GM19238 (cell line): ENCODE measurements around the gene ATG7.

Experiments
- DNase-seq: peaks from one replicate; pipeline ENCODE4 v3.0.0; 2011; ENCODE audit warnings: low spot score; ENCODE audit not compliant: insufficient read length

Gene ATG7

DNA sequence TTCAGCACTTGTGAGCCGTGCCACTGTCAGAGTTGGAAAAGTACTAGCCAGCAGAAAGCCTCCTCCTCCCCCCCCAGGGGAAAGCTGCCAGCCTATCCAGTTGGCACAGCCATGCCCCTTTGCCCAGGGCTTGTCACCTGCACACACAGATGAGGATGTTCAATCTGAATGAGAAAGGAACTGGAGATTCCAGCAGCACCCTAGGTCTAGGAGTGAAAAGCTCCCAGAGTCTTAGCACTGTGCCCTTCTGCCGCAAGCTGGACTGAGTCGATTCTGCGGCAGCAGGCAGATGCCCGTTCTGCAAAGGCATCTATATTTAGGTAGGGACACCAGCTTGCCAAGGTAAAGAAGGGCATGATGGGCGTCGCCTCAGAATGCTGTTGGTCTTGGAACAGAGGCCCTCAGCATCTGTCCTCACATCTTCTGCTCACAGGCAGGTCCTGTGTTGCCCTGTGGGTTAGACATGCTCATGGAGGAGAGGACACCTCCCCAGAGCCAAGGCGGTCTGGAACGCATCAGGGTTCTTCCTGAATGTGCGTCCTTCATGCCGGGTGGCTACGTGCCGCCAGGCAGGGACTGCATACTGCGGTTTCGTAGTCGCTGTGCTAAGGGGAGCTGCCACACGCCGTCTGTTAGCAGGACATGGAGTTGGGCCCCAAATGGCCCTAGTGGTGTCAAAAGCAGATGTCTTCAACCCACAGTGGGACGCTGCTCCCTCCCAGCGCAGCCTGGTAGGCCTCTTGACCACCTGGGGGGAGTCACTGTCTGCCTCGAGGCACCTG, 262.0 kb downstream of the ATG7 start:
- DNase-seq = no peak

DNA sequence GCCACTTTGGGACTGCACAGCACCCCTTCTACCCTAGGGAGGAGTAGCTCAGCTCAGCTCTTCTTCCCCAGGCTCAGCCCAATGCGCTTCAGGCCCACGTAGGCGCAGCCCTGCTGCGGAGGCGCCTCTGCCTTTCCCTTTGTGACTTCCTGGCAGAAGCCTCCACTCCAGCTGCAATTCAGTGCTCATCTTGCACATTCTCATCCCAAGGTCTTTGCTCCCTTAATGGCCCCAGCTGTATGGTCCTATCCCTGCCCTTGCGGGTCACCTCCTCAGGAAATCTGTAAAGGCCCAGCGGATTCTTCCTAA, 262.6 kb downstream of the ATG7 start:
- DNase-seq = no peak

GRCh38 chr3:11535243-11535960, 263.2 kb downstream of the ATG7 start:
- no peak for DNase-seq

- no peak for DNase-seq
These were observed 264.1 kb downstream of the ATG7 start for GRCh38 chr3:11536132-11536935.

GRCh38 chr3:11536936-11537612, 264.9 kb downstream of the ATG7 start:
- no peak for DNase-seq

DNA sequence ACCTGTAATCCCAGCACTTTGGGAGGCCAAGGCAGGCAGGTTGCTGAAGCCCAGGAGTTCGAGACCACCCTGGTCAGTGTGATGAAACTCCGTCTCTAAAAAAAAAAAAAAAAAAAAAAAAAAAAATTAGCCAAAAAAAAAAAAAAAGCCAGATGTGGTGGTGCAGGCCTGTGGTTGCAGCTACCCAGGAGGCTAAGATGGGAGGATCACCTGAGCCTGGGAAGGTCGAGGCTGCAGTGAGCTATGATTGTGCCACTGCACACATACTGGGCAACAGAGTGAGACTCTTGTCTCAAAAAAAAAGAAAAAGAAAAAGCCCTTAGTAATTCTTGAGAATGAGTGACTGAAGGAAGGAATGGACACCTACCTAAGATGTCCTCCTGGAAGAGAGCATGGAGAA, 266.4 kb downstream of the ATG7 start:
- DNase-seq = no peak

DNA sequence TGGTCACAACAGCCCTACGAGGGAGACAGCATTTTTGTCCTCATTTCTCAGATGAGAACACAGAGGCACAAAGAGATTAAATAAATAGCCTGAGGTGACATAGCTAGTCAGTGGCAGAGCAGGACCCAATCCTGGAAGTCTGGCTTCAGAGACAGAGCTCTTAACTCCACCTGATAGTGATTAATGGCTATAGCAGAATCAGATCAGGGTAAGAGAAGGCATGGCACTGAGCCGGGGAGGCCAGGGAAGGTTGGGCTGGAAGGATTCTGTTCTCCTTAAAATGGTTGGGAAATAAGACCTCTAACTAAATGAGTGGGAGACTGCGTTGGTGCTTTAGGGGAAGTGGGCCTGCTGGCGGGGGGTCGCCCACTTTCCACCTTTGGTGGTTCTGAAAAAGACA, 267.0 kb downstream of the ATG7 start:
- no peak for DNase-seq

GRCh38 chr3:11539677-11540076, 267.5 kb downstream of the ATG7 start:
- DNase-seq = no peak

DNA sequence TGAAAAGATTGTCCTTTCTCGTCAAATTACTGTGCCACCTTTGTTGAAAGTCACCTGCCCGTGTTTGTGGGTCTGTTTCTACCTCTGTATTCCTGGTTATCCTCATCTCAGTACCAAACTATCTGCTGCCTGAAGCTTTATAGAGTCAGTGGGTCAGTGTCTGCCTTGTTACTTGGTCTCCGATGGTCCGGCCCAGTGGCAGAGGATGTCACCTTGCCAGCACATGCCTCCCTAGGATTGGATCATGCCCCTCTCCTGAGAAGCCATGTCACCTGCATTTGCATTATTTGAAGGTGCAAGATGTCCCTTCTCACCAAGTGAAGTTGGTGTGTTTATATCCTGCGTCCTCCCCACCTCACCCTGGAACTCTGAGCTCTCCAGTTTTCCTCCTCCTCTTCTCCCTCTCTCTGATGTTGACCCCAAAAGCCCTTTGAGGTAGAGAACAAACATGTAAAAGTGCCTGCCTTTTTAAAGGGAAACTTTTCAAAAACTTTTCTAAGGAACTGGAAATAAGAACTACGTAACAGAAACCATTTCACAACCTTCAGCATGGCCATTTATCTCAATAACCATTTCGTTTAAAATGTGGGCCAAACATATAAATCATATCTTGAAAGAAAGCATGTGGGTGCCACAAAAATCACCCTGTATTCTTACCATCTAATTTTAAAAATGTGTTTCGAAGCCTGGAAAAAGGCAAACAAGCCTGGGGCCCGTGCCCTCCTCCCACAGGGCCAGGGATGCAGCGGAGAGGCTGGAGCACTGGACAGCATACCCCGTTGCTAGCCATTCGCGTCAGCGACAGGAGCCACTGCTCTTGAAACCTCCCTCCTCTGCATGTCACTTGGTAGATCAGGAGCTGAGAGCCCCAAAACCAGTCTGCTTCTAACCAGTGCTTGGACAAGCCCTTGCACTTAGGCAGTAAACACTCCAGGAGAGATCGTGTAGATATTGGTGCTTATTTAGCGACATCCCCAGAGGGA, 269.4 kb downstream of the ATG7 start:
- DNase-seq = no peak

DNA sequence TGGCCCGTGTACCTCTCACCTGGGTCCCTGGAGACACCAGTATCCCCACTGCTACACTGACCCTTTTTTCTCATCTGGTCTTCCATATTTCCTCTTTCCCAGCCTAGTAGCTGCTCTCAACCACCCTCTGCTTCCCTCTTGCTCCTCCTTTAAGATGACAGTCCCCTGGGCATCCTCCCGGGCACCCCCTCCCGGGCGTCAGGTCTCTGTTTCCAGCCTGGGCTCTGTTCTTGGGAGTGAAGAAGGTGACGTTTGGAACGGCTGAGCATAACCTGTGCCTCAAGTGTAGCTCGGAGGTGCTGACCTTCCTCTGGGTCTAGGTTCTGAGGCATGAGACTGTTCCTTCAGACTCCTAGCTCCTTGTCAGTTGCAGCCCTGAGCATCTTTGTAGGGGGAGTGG, 270.4 kb downstream of the ATG7 start:
- DNase-seq = no peak

GRCh38 chr3:11543141-11543947, 271.1 kb downstream of the ATG7 start:
- no peak for DNase-seq

DNA sequence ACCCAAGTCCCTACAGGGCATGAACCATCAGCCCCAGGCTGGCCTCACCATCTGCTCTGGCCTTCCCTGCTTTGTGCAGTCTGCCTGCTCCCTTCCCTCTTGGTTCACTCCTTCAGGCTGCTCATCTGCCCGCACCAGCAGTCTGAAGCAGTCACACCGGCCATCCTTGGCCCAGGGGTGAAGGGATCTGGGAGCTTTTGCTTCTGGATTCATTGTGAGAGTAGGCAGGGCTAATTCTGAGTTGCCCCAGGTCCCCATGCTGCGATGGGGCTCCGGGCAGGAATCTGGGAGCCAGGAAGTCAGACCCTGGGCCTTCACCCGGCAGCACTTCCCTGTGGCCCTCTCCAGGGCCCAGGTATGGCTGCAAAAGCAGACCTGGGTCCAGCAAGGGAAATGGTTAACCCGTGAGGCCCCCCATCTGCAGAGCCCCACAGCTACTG, 271.8 kb downstream of the ATG7 start:
- DNase-seq = no peak

DNA sequence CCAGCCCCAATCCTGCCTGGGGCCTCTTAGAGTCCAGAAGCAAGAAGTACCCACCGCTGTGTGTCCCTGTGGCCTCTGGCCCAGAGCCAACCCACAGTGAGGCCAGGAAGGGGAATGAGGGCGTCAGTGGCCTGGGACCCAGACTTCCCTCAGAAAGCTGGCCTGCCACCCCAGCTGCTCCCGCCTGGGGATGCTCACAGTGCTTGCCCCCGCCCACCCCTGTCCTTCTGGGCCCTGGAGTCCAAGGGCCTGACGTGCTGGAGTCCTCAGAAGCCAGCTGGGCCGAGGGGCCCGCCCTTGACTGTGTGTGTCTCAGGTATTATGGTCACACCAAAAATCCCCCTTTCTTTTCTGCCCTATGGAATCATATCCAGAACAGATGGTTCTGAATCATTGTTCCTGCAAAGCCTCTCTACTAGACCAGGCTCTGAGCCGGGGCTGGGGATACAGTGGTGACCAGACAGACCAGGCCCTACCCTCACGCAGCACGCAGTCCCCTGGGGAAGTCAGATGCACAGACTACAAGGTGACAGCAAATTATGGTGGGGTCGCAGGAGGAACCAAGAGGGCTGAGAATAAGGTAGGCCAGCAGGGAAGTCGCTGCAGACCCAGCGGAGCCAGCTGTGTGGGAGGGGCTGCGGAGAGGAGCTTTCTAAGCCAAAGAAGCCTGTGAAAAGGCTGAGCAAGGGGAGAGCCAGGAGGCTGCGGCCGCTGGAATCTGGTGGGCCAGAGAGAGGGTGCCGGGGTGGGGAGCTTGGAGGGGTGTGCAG, 272.4 kb downstream of the ATG7 start:
- no peak for DNase-seq

DNA sequence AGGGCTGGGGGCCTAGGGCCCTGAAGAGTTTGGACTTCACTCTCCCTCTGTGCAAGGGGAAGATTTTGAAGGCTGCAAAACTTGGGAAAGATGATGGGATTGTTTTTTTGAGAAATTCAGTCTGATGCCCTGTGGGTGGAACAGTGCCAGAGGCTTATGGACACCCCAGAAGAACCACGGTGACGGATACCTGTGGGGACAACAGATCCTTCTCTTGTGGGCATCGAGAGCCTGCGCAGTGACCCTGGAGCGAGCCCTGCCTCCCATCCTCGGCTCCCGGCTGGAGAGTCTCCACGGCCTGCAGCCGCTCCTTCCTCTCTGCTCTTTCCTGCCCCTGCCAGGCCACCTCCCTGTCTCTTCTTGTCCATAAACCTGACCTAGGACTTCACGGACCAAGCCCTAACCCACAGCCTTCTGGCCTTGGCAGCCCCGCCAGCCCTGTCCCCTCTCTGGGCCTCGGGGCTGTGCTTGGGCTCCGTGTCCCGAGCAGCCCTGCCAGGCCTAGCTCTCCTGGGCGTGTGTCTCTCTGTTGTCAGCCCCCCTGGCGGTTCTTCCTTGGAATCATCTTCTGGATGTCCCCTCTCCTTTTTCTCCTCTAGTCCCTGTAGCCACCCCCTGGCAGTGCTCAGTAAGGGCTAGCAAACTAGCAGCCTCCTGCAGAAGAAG, 273.1 kb downstream of the ATG7 start:
- no peak for DNase-seq

DNA sequence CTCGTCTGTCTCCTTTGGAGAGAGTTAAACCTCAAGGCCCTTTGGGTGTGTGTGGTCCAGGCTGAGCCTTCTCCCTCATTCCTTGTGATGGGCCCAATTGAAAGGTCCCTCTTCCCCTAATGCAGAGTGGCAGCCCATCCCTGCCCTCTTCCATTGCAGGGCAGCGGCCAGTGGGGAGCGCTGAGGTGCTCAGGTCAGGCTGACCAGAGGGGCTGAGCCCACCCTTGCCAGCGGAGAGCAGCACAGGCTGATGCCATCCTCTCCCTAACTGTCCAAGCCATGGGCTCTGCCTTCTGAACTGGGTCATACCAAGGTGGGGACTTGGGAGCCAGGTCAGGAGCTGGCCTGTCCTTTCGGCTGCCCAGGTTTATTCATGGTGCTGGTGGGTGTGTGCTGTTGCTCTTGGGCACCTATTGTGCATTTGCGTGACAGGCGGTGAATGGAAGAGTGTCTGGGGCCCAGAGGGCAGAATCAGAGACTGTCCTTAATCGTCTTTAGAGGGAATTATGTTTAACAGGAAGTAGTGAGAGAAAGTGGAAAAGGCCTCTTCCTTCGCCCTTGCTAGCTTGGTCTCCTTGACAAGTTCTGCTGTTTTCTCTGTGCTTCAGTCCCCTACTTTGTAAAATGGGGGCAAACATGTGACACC, 274.6 kb downstream of the ATG7 start:
- DNase-seq = no peak

- no peak for DNase-seq
These were observed 275.3 kb downstream of the ATG7 start for GRCh38 chr3:11547498-11547897.

DNA sequence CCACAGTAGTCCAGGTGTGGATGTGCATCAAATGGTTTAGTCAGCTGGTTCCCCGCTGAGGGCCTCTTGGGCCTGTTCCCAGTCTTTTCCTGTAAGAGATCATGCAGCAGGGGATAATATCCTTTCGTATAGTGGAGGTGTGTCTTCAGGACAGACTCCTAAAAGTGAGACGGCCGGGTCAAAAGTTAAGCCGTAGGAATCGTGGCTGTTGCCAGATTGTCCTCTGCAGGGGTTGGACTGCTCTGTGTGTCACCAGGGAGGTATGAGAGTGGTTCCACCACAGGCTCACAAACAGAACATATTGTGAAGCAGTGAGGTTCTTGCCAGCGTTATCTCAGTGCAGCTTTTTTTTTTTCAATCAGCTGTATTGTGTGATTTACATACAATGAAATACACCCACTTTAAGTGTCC, 276.5 kb downstream of the ATG7 start:
- no peak for DNase-seq

DNA sequence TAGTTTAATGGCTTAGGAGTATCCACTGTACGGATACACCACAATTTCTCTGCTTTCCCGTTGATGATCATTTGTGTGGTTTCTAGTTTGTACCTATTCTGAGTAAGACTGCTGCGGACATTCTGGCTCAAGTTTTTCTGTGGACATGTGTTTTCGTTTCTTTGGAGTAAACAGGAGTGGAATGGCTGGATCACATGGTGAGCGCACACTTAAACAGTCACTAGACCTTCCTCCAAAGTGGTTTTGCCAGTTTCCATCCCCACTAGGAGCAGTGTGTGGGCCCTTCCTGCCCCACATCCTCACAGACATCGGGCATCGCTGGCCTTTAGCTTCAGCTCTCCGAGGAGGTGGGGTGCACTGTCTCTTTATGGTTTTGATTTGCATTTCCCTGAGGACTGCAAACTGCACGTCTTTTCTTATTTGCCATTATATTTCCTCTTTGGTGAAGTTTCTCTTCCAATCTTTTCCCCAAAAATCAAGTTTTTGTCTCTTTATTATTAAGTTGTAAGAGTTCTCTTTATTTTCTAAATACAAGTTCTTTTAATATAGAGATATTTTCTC, 277.5 kb downstream of the ATG7 start:
- no peak for DNase-seq
